ENCODE data around the gene TNS4. TPM values are rescaled to one million over a fixed set of nuclear protein-coding genes. Genes with fewer than 3 reads are reported as not detected.

Gene TNS4
- total and polyA plus RNA-seq, 7 experiments from 2014 or later: 1.2 to 10.3 (median 1.3) TPM; not detected in 4

DNA sequence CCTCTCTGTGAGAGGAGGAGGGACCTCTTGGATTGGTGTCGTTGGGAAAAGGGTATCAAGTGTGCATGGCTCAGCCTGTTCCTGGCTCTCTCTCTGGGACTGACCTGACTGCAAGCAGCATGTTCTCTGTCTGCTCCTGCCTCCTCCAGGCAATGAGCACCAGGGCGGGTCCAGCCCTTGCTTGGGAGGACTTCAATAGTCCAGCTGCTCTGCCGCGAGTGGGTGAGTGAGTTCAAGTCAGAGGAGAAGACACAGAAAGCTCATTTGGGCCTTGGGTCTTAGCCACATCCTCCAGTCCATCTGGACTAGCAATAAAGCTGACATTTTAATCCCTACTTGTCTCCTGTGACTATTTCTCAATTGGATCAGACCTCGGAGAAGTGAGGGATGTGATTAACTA is 25.2 kb upstream of the TNS4 start:
- Histone ChIP-seq H3K4me1 (ENCODE audit: control insufficient read depth in 2 of 2, insufficient read depth in 2 of 2, low read length in 2 of 2) (peaks cover 30 to 39% of the 10 kb centered on the region in 2 donors), H3K27ac (ENCODE audit: low read depth, low read length) (no peak overlapping the region), H3K36me3 (ENCODE audit: control insufficient read depth in 2 of 3, insufficient read depth in 3 of 3, low read length in 3 of 3) (no peaks in the 10 kb centered on the region), H3K27me3 (ENCODE audit: control insufficient read depth in 2 of 2, insufficient read depth in 2 of 2, low read length in 2 of 2) (no peaks in the 10 kb centered on the region), H3K4me3 (ENCODE audit: low read length) (no peak overlapping the region), H3K9me3 (ENCODE audit: control insufficient read depth in 2 of 3, low read length in 3 of 3) (peaks cover 0 to 4% (median 0%) of the 10 kb centered on the region in 3 experiments)
- Mint-ChIP-seq H3K27me3 (no peaks in the 10 kb centered on the region), H3K4me1 (peaks cover 18 to 84% (median 44%) of the 10 kb centered on the region in 7 donors), H3K4me3 (no peak overlapping the region), H3K36me3 (peaks cover 11 to 66% (median 19%) of the 10 kb centered on the region in 5 donors), H3K9me3 (peaks cover 5 to 36% (median 16%) of the 10 kb centered on the region in 11 donors), H3K27ac (peak overlapping the region in 2 of 9 donors; percentile 32 to 76)
- ChIA-PET CTCF (interaction anchor here (1.6 kb wide), 1 partner anchor 50 kb away, joined by 4 read pairs; no protein-coding TSS in a partner anchor), POLR2A (interaction anchor here (0.6 to 45.4 kb wide), 6 partner anchors 11 to 376 kb away, joined by 3 to 1524 read pairs (median 3); partner anchors contain the start of gene CCR7)
- ATAC-seq (no peak), DNase-seq (no peak)
- intact Hi-C loops (cut with micrococcal nuclease): no loop called here

DNA sequence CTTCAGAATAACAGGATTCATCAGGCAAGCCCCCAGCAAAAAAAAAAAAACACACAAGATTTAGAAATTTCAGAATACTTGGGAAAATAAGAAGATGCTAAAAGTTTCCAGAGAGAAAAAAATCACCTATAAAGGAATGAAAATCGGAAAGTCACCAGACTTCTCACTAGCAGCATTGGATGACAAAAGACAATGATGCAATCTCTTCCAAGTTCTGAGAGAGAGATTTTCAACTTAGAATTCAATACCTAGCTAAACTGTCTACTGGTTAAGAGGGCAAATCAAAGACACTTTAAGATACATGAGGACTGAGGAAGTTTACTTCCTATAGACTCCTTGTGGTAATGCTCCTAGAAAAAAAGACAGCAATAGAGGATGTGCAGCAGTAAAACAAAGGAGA is 23.9 kb upstream of the TNS4 start:
- ChIA-PET POLR2A (interaction anchor here (1.2 to 45.4 kb wide), 2 partner anchors 9 to 38 kb away, joined by 3 to 1524 read pairs; partner anchors contain the start of gene CCR7), CTCF (interaction anchor here (2.0 kb wide), 1 partner anchor 49 kb away, joined by 7 read pairs; no protein-coding TSS in a partner anchor)
- Mint-ChIP-seq H3K4me3 (no peak overlapping the region), H3K36me3 (peaks cover 11 to 68% (median 19%) of the 10 kb centered on the region in 5 donors), H3K27me3 (no peaks in the 10 kb centered on the region), H3K27ac (peak overlapping the region in 1 of 9 donors; percentile 61), H3K9me3 (peaks cover 5 to 36% (median 15%) of the 10 kb centered on the region in 11 donors), H3K4me1 (peaks cover 7 to 82% (median 36%) of the 10 kb centered on the region in 7 donors)
- H3K9me3 ChIP-seq (ENCODE audit: control insufficient read depth in 2 of 3, low read length in 3 of 3): peaks cover 0 to 4% (median 0%) of the 10 kb centered on the region in 3 experiments
- no peak overlapping the region for H3K27ac ChIP-seq (ENCODE audit: low read depth, low read length)
- ATAC-seq (no peak), DNase-seq (no peak)
- no peaks in the 10 kb centered on the region for H3K36me3 ChIP-seq (ENCODE audit: control insufficient read depth in 2 of 3, insufficient read depth in 3 of 3, low read length in 3 of 3)
- H3K27me3 ChIP-seq (ENCODE audit: control insufficient read depth in 2 of 2, insufficient read depth in 2 of 2, low read length in 2 of 2): no peaks in the 10 kb centered on the region
- no peak overlapping the region for H3K4me3 ChIP-seq (ENCODE audit: low read length)
- intact Hi-C loops (cut with micrococcal nuclease): no loop called here
- H3K4me1 ChIP-seq (ENCODE audit: control insufficient read depth in 2 of 2, insufficient read depth in 2 of 2, low read length in 2 of 2): peaks cover 16 to 26% of the 10 kb centered on the region in 2 donors

DNA sequence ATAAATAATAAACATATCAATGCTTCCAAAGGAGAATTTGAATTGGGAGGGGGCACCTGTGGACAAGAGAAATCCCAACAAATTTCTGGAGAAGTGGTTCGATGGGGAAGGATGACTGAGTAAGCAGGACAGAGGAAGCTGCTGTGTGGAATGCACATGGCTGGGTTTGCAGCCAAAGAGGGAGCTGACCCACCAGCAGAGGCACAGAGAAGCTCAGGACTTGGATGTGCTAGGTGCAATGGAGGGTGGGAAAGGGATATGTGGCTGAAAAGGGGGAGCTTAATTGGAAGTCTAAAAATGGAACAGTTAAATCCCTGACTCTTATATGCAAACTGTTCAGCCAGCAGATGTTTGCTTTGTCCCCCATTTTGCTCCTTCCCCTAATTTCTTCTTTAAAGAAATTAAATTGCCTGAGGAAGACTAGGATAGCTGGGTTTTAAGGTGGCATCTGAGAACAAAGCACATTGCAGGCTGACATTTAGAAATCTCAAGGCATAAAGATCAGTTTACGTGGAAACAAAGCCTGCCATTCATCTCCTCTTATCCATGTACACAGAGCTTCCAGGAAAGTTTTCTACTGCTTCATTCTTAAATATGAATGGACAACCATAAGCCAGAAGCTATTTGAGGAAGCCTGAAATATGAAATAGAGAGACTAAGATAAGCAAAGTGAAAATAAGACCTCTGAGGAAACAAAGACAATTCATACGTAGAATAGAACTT is 23.0 kb upstream of the TNS4 start:
- POLR2A ChIA-PET: interaction anchor here (0.7 to 1.2 kb wide), 4 partner anchors 16 to 334 kb away, joined by 3 read pairs; no protein-coding TSS in a partner anchor
- Mint-ChIP-seq H3K4me1 (peaks cover 6 to 82% (median 39%) of the 10 kb centered on the region in 7 donors), H3K27me3 (no peaks in the 10 kb centered on the region), H3K9me3 (peaks cover 5 to 36% (median 15%) of the 10 kb centered on the region in 11 donors), H3K27ac (peak overlapping the region in 2 of 9 donors; percentile 16 to 42), H3K36me3 (peaks cover 11 to 73% (median 19%) of the 10 kb centered on the region in 5 donors), H3K4me3 (no peak overlapping the region)
- Histone ChIP-seq H3K27ac (ENCODE audit: low read depth, low read length) (no peak overlapping the region), H3K9me3 (ENCODE audit: control insufficient read depth in 2 of 3, low read length in 3 of 3) (peaks cover 0 to 4% (median 0%) of the 10 kb centered on the region in 3 experiments), H3K4me3 (ENCODE audit: low read length) (no peak overlapping the region), H3K36me3 (ENCODE audit: control insufficient read depth in 2 of 3, insufficient read depth in 3 of 3, low read length in 3 of 3) (no peaks in the 10 kb centered on the region), H3K27me3 (ENCODE audit: control insufficient read depth in 2 of 2, insufficient read depth in 2 of 2, low read length in 2 of 2) (no peaks in the 10 kb centered on the region), H3K4me1 (ENCODE audit: control insufficient read depth in 2 of 2, insufficient read depth in 2 of 2, low read length in 2 of 2) (peaks cover 13 to 23% of the 10 kb centered on the region in 2 donors)
- DNase-seq: no peak
- ATAC-seq: no peak
- intact Hi-C loops (cut with micrococcal nuclease): no loop called here
- CTCF ChIA-PET: interaction anchor here (0.5 to 2.0 kb wide), 3 partner anchors 49 to 1798 kb away, joined by 3 to 7 read pairs (median 3); no protein-coding TSS in a partner anchor

DNA sequence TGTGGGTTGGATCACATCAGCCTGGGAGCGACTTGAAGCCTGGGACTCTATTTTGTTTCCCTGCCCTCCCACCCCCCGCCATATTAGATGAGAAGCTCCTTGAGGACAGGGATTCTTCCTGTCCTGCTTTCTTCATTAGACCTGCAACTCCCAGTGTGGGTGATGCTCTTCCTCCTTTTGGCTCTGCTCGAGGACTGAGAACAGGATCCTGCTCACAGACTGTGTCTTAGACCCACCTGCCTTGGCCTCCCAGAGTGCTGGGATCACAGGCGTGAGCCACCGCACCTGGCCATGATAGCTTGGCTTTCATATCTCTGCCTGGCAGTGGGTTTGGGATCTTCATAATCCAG is 21.5 kb upstream of the TNS4 start:
- Histone ChIP-seq H3K27me3 (ENCODE audit: control insufficient read depth in 2 of 2, insufficient read depth in 2 of 2, low read length in 2 of 2) (no peaks in the 10 kb centered on the region), H3K9me3 (ENCODE audit: control insufficient read depth in 2 of 3, low read length in 3 of 3) (peaks cover 0 to 4% (median 0%) of the 10 kb centered on the region in 3 experiments), H3K27ac (ENCODE audit: low read depth, low read length) (no peak overlapping the region), H3K4me3 (ENCODE audit: low read length) (no peak overlapping the region), H3K4me1 (ENCODE audit: control insufficient read depth in 2 of 2, insufficient read depth in 2 of 2, low read length in 2 of 2) (peaks cover 14 to 23% of the 10 kb centered on the region in 2 donors), H3K36me3 (ENCODE audit: control insufficient read depth in 2 of 3, insufficient read depth in 3 of 3, low read length in 3 of 3) (no peaks in the 10 kb centered on the region)
- Mint-ChIP-seq H3K36me3 (peaks cover 11 to 80% (median 19%) of the 10 kb centered on the region in 5 donors), H3K9me3 (peaks cover 5 to 36% (median 15%) of the 10 kb centered on the region in 11 donors), H3K4me3 (peak overlapping the region in 1 of 10 donors; percentile 37), H3K27ac (peak overlapping the region in 2 of 9 donors; percentile 49 to 60), H3K27me3 (no peaks in the 10 kb centered on the region), H3K4me1 (peaks cover 10 to 82% (median 39%) of the 10 kb centered on the region in 7 donors)
- DNase-seq (no peak), ATAC-seq (no peak)
- ChIA-PET CTCF (interaction anchor here (1.0 to 1.3 kb wide), 3 partner anchors 9 to 12 kb away, joined by 3 to 4 read pairs (median 3); no protein-coding TSS in a partner anchor), POLR2A (interaction anchor here (1.2 kb wide), 2 partner anchors 11 to 42 kb away, joined by 3 read pairs; no protein-coding TSS in a partner anchor)
- intact Hi-C loops (cut with micrococcal nuclease): no loop called here

DNA sequence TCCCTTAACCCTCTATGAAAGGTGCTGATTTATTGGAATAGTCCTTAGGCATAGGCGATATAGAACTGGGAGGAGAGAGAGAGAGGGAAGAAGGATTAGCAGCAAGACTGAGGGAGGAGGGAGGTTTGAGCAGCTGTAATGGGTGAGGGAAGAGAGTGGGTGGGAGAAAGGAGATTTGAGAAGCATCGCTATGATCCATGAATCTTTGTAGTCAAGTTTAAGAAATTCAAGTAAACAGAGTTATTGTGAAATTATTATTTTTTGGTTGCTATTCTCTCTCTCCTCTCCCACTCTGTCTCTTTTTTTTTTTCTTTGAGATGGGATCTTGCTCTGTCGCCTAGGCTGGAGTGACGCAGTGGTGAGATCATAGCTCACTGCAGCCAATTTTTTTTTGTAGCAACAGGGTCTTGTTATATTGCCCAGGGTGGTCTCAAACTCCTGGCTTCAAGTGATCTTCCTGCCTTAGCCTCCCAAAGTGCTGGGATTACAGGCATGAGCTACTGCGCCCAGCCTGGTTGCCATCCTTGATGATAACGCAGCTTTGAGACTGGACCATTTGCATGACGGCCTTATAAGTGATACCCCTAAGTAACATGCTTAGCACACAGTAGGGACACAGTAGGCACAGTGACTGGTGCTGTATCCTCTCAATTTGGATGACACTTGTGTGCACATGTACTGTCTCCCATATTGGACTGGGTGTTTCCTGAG is 21.0 kb upstream of the TNS4 start:
- ChIA-PET POLR2A (interaction anchor here (1.2 kb wide), 1 partner anchor 12 kb away, joined by 3 read pairs; no protein-coding TSS in a partner anchor), CTCF (interaction anchor here (1.0 to 1.3 kb wide), 3 partner anchors 10 to 12 kb away, joined by 3 to 4 read pairs (median 3); no protein-coding TSS in a partner anchor)
- Mint-ChIP-seq H3K9me3 (peaks cover 5 to 36% (median 15%) of the 10 kb centered on the region in 11 donors), H3K27me3 (peaks cover 0 to under 1% (median 0%) of the 10 kb centered on the region in 5 donors), H3K36me3 (peaks cover 11 to 79% (median 19%) of the 10 kb centered on the region in 5 donors), H3K4me3 (peak overlapping the region in 1 of 10 donors; percentile 63), H3K4me1 (peaks cover 10 to 81% (median 41%) of the 10 kb centered on the region in 7 donors), H3K27ac (peak overlapping the region in 3 of 9 donors; percentile 52 to 78 (median 68))
- no peaks in the 10 kb centered on the region for H3K36me3 ChIP-seq (ENCODE audit: control insufficient read depth in 2 of 3, insufficient read depth in 3 of 3, low read length in 3 of 3)
- intact Hi-C loops (cut with micrococcal nuclease): no loop called here
- no peak overlapping the region for H3K27ac ChIP-seq (ENCODE audit: low read depth, low read length)
- no peak for DNase-seq
- peaks cover 0 to 4% (median 0%) of the 10 kb centered on the region in 3 experiments for H3K9me3 ChIP-seq (ENCODE audit: control insufficient read depth in 2 of 3, low read length in 3 of 3)
- no peak for ATAC-seq
- H3K4me3 ChIP-seq (ENCODE audit: low read length): no peak overlapping the region
- no peaks in the 10 kb centered on the region for H3K27me3 ChIP-seq (ENCODE audit: control insufficient read depth in 2 of 2, insufficient read depth in 2 of 2, low read length in 2 of 2)
- peaks cover 17 to 25% of the 10 kb centered on the region in 2 donors for H3K4me1 ChIP-seq (ENCODE audit: control insufficient read depth in 2 of 2, insufficient read depth in 2 of 2, low read length in 2 of 2)

DNA sequence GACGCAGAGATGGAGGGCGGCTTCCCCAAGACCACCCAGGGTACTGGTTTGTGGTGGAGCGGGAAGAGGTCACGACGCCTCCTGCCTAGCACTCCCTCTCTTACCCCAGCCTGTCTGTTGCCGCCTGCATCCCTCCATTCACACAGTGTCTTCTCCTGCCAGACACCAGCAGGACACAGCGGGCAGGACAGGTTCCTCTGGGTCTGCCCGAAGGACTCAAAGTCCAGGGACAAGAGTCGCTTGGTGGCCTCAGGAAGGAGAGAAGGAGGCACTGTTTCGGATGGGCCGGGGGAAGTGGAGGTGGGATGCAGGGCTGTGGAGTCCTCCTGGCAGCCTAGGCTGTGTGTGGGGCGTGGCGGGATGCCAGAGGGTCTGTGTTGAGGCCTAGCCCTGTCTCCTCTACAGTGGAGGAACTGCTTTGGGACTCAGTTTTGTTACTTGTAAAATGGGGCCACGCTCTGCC is 19.6 kb upstream of the TNS4 start:
- peaks cover 11 to 73% (median 21%) of the 10 kb centered on the region in 5 donors for H3K36me3 Mint-ChIP-seq
- CTCF ChIA-PET: no interaction called here
- H3K27ac Mint-ChIP-seq: peak overlapping the region in 2 of 9 donors; percentile 72 to 78
- peak overlapping the region in 1 of 10 donors; percentile 63 for H3K4me3 Mint-ChIP-seq
- no peaks in the 10 kb centered on the region for H3K27me3 ChIP-seq (ENCODE audit: control insufficient read depth in 2 of 2, insufficient read depth in 2 of 2, low read length in 2 of 2)
- H3K4me1 ChIP-seq (ENCODE audit: control insufficient read depth in 2 of 2, insufficient read depth in 2 of 2, low read length in 2 of 2): peaks cover 30 to 38% of the 10 kb centered on the region in 2 donors
- H3K9me3 ChIP-seq (ENCODE audit: control insufficient read depth in 2 of 3, low read length in 3 of 3): peaks cover 0 to 4% (median 0%) of the 10 kb centered on the region in 3 experiments
- POLR2A ChIA-PET: interaction anchor here (0.6 kb wide), 1 partner anchor 28 kb away, joined by 3 read pairs; no protein-coding TSS in a partner anchor
- H3K9me3 Mint-ChIP-seq: peaks cover 5 to 30% (median 18%) of the 10 kb centered on the region in 11 donors
- no peak overlapping the region for H3K4me3 ChIP-seq (ENCODE audit: low read length)
- no peak overlapping the region for H3K27ac ChIP-seq (ENCODE audit: low read depth, low read length)
- H3K4me1 Mint-ChIP-seq: peaks cover 22 to 86% (median 55%) of the 10 kb centered on the region in 7 donors
- no peak for DNase-seq
- intact Hi-C loops (cut with micrococcal nuclease): no loop called here
- no peak for ATAC-seq
- peaks cover 0 to 5% (median 0%) of the 10 kb centered on the region in 5 donors for H3K27me3 Mint-ChIP-seq
- no peaks in the 10 kb centered on the region for H3K36me3 ChIP-seq (ENCODE audit: control insufficient read depth in 2 of 3, insufficient read depth in 3 of 3, low read length in 3 of 3)
